Pancreas (tissue), 10 donors: Measurements from ENCODE around the gene EPHA10. TPM values are rescaled to one million over a fixed set of nuclear protein-coding genes. Genes with fewer than 3 reads are reported as not detected.
A peak's percentile ranks its signal among the peaks of the same experiment; 100 is the strongest.

Experiments
- ATAC-seq, 4 donors: fragments of 200-7000 bp; cut with Tn5 transposase; one replicate each; pipeline versions ENCODE4 v1.8.0 to v1.9.1; 2020; ENCODE audit warnings: mild to moderate bottlenecking in 4 of 4, moderate library complexity in 4 of 4
- DNase-seq, 6 donors: peaks; one replicate each; pipeline ENCODE4 v3.0.0-alpha.2; 2020
- FAIRE-seq: peaks from 2 replicates; lab custom pipeline; 2012; peaks lifted over from hg19 to GRCh38; lab: Jason Lieb, UNC
- H3K27ac ChIP-seq, 4 donors: fragments of 200-600 bp; sonication (generic); 1 replicate in 3 of 4; 2 replicates in 1 of 4; pipeline versions ENCODE4 v1.5.0 to v1.8.0; 2020
- H3K27me3 ChIP-seq, 4 donors: fragments of 200-600 bp; one replicate each; pipeline ENCODE4 v1.8.0; 2021
- H3K36me3 ChIP-seq, 3 donors: fragments of 200-600 bp; sonication (generic) in 1 of 3; one replicate each; pipeline versions ENCODE4 v1.5.0 to v1.8.0; 2020 to 2021
- H3K4me1 ChIP-seq, 3 donors: fragments of 200-600 bp; one replicate each; pipeline ENCODE4 v1.8.0; 2021
- H3K4me3 ChIP-seq, 4 donors: fragments of 200-600 bp; sonication (generic) in 2 of 4; one replicate each; pipeline versions ENCODE4 v1.5.0 to v1.8.0; 2020 to 2021
- H3K9me3 ChIP-seq, 4 donors: fragments of 200-600 bp; one replicate each; pipeline ENCODE4 v1.8.0; 2021
- WGBS, 2 donors: extraction: QIAGEN DNeasy Blood & Tissue Kit; methylation state at CpG; one replicate each; pipeline ENCODE4 v1.1.7; 2013; 5-methylcytosine and 5-hydroxymethylcytosine counted together
- intact Hi-C, 3 donors: fragments of 100-400 bp; cut with DNase I; formaldehyde crosslinking; loops; one replicate each; pipeline versions ENCODE4 v1.11.1 to v1.14.2; 2022
- polyA plus RNA-seq, 2 donors: library from polyadenylated mRNA; stranded (reverse); fragments of 200-250 nt; gene quantifications; one replicate each; pipeline ENCODE4 v1.2.3, GENCODE V29; 2013
- total RNA-seq, 6 donors: library from RNA; stranded (reverse); fragmentation: NEBNext Ultra II Directional in 4 of 6; extraction: Animal tissue kit (Norgen Biotek cat#: 25700) in 4 of 6; gene quantifications; one replicate each; pipeline versions ENCODE4 v1.2.1 to v1.2.4, GENCODE V29; 2021 to 2023
- TF ChIP-seq, protein P1 (sequence below), 4 donors: fragments of 200-600 bp; sonication (generic) in 3 of 4; IDR thresholded peaks; one replicate each; pipeline versions ENCODE4 v1.5.0 to v1.8.0; 2021; ENCODE audit warnings: antibody characterized with exemption in 4 of 4
- donor health status: healthy with polysubstance abuse.
- donor health status: DM: no; HTN: no; CAD: no; lungs with moderate emphysema.
- donor health status: DM: no; HTN: no; CAD: no.
- donor health status: control.
- donor health status: control.
- donor health status: Bipolar disorder and iron deficiency.
- donor health status: DM: yes; HTN: yes; CAD: no.
- donor health status: DM: no; HTN: no; CAD: no.
- donor health status: DM: no; HTN: no; CAD: no.
- donor health status: DM: yes; HTN: yes; CAD: no.

EPHA10 gene
- total and polyA plus RNA-seq, 8 donors = 1.7 to 3.8 (median 2.2) TPM

DNA sequence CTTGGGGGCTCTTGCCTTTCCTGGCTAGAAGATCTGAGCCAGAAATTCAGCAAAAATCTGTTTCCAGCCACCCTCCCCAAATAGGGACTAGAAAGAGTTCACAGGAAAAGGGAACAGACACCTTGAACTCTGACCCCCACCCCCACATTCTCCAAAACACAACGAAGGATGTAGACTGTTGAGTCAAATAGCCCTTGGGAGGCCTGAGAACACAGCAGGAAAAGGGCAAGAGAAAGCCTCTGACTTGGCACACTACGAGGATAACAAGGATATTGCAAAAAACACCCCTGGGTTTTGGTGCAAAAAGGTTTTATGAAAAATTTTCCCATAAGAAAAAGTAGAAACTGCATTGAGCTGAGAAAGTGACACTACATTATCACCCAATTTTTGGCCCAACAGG lies 45.0 kb upstream of the EPHA10 start:
- Histone ChIP-seq H3K4me3 (no peak overlapping the region), H3K36me3 (peaks cover 0 to 12% (median 7%) of the 10 kb centered on the region in 3 donors), H3K9me3 (no peaks in the 10 kb centered on the region), H3K27ac (peak overlapping the region in 1 of 4 donors; percentile 89), H3K4me1 (peaks cover 7 to 17% (median 12%) of the 10 kb centered on the region in 3 donors), H3K27me3 (no peaks in the 10 kb centered on the region)
- ATAC-seq (no peak), FAIRE-seq (no peak), DNase-seq (no peak)
- WGBS, 2 donors = 36 to 43% methylated on average over 2 of the region's 2 CpGs
- intact Hi-C loops = no loop called here
- TF ChIP-seq, protein P1, sequence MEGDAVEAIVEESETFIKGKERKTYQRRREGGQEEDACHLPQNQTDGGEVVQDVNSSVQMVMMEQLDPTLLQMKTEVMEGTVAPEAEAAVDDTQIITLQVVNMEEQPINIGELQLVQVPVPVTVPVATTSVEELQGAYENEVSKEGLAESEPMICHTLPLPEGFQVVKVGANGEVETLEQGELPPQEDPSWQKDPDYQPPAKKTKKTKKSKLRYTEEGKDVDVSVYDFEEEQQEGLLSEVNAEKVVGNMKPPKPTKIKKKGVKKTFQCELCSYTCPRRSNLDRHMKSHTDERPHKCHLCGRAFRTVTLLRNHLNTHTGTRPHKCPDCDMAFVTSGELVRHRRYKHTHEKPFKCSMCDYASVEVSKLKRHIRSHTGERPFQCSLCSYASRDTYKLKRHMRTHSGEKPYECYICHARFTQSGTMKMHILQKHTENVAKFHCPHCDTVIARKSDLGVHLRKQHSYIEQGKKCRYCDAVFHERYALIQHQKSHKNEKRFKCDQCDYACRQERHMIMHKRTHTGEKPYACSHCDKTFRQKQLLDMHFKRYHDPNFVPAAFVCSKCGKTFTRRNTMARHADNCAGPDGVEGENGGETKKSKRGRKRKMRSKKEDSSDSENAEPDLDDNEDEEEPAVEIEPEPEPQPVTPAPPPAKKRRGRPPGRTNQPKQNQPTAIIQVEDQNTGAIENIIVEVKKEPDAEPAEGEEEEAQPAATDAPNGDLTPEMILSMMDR (IDR thresholded peaks at IDR 0.05) = no peak

DNA sequence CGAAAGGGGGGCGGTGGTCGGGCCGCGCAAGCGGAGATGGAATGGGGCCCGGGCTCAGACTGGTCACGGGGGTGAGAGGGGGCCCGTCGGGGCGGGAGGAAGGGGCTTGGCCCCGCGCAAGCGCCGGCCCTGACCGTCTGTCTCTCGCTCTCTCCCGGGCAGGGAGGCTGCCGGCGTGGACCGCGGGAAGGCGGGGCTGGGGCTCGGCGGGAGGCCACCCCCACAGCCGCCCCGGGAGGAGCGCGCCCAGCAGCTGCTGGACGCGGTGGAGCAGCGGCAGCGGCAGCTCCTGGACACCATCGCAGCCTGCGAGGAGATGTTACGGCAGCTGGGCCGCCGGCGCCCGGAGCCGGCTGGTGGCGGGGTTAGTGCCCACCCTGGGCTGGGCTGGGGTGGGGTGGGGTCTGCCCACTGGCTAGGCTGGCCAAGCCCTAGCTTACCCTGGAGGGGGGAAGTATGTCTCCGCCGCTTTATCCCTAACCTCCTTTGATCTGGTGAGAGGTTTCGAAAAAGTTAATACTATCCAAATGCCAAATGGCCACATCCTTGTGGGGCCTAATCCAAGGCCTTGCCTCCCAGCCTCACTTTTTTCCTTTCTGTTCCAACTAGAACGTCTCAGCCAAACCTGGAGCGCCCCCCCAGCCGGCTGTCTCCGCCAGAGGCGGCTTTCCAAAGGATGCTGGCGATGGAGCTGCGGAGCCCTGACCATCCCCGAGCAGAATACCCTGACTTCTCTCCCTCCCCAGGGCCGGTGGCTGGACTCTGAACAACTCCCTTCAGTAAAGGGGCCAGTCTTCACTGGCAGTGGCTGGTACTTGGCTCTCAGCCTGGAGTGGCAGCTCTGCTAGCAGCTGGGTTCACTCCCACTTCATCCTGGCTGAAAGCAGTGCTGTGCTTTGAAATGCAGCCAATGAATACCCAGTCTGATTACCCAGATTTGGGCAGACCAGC lies 43.7 kb upstream of the EPHA10 start:
- ATAC-seq (peak; percentile 77 to 86 (median 78)), FAIRE-seq (no peak), DNase-seq (peak; percentile 81 to 94 (median 86))
- 0 to 1% methylated on average over 34 to 54 of the region's 54 CpGs for WGBS, 2 donors
- peaks cover under 1 to 24% (median 20%) of the 10 kb centered on the region in 3 donors for H3K36me3 ChIP-seq
- no peaks in the 10 kb centered on the region for H3K9me3 ChIP-seq
- intact Hi-C loops = no loop called here
- peak overlapping the region; percentile 89 to 94 (median 93) for H3K27ac ChIP-seq
- peaks cover 7 to 17% (median 12%) of the 10 kb centered on the region in 3 donors for H3K4me1 ChIP-seq
- TF ChIP-seq, protein P1 (IDR thresholded peaks at IDR 0.05) = no peak
- peak overlapping the region; percentile 78 to 88 (median 85) for H3K4me3 ChIP-seq
- no peaks in the 10 kb centered on the region for H3K27me3 ChIP-seq

DNA sequence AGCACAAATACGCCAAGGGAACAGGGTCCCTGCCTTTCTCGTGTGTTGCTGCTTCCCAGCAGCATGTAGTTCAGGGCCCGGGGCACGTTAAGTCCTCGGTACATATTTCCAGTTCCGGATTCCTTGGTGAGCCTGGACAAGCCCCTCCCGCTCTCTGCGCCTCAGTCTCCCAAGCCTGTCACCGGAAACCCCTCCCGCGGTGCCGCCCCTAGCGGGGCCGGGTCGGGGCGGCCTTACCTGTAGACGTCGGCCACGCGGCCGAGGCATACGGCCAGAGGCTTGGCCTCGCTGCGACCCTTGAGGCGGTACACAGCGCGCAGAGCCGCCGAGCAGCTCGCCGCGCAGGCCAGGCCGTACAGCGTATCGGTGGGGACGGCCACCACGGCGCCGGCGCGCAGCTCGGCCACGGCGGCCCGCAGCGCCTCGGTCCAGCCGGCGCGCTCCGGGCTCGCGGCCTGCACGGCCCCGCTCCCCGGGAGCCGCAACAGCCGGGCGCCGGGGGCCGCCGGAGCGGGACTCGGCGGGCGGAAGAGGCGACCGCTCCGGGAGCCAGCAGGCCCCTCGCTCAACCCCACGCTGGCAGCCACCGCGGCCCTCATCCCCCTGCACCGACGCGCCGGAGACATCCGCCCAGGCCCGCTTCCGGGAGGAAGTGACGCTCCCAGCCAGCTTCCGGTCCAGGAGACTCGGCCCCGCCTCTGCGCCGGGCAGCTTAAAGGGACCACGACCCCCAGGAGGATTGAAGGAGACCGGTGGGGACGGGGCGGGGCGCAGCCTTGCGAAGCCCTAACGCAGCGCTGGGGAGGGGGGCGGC lies 42.8 kb upstream of the EPHA10 start, which contains the start of the genes C1orf122 and YRDC:
C1orf122 (plus strand) TSS at position 236 of the 814 bp plus-strand sequence. CDS start 615 bp downstream, outside the sequence.
YRDC (minus strand) TSS at position 654 of the 814 bp plus-strand sequence; CDS start at position 626, 28 bp downstream.
- Histone ChIP-seq H3K9me3 (no peaks in the 10 kb centered on the region), H3K27ac (peak within 1 kb of the TSS; percentile 89 to 94 (median 93)), H3K36me3 (peaks cover 6 to 30% (median 29%) of the 10 kb centered on the region in 3 donors), H3K27me3 (no peaks in the 10 kb centered on the region), H3K4me1 (peaks cover 7 to 17% (median 12%) of the 10 kb centered on the region in 3 donors), H3K4me3 (peak within 1 kb of the TSS; percentile 78 to 88 (median 85))
- DNase-seq (peak; percentile 93 to 97 (median 94)), ATAC-seq (peak; percentile 90 to 95 (median 92)), FAIRE-seq (no peak)
- WGBS, 2 donors = 0 to 1% methylated on average over 71 to 95 of the region's 95 CpGs
- intact Hi-C loops = no loop called here
- TF ChIP-seq, protein P1 (IDR thresholded peaks at IDR 0.05) = no peak

DNA sequence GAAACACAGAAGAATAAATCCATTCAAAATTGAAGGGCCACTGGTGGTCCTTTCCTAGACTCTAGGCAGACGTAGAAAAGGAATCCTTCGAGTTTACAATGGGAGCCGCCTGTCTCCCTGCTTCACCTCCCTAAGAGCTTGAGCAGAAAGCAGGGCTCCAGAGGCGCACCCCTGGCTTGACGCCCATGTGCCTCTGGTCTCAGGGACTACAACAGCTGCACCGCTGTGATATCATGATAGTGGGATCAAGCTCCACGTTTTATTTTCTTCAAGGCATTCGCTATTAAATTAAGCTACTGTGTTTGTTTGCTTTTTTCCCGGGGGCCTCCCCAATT lies 42.3 kb upstream of the EPHA10 start:
- peak in 2 of 6 donors; percentile 26 to 49 for DNase-seq
- H3K4me3 ChIP-seq = peak overlapping the region; percentile 78 to 88 (median 85)
- no peak for ATAC-seq
- H3K4me1 ChIP-seq = peaks cover 7 to 17% (median 12%) of the 10 kb centered on the region in 3 donors
- FAIRE-seq = no peak
- TF ChIP-seq, protein P1 (IDR thresholded peaks at IDR 0.05) = no peak
- H3K27me3 ChIP-seq = no peaks in the 10 kb centered on the region
- H3K36me3 ChIP-seq = peaks cover 8 to 35% (median 33%) of the 10 kb centered on the region in 3 donors
- WGBS, 2 donors = 3 to 4% methylated on average over 9 of the region's 9 CpGs
- no peaks in the 10 kb centered on the region for H3K9me3 ChIP-seq
- peak overlapping the region; percentile 89 to 94 (median 93) for H3K27ac ChIP-seq
- intact Hi-C loops = no loop called here
